ENCODE data around the gene SMOC1.

The SMOC1 gene

GRCh38 chr14:69953266-69953915 lies 74.2 kb downstream of the SMOC1 start:
- no peaks in the 10 kb centered on the region for H3K36me3 ChIP-seq (ENCODE audit: insufficient read depth, low read length)
- no peaks in the 10 kb centered on the region for H3K9me3 ChIP-seq (ENCODE audit: low read length)
- no peak overlapping the region for H3K27ac ChIP-seq (ENCODE audit: low read depth, low read length)
- no peaks in the 10 kb centered on the region for H3K4me1 ChIP-seq (ENCODE audit: insufficient read depth, low read length)
- no peaks in the 10 kb centered on the region for H3K27me3 ChIP-seq (ENCODE audit: control insufficient read depth in 1 of 2, insufficient read depth in 2 of 2, low read length in 2 of 2)
- no peak overlapping the region for H3K9ac ChIP-seq (ENCODE audit: low read length)
- H3K4me3 ChIP-seq (ENCODE audit: low read depth in 1 of 2, low read length in 2 of 2): no peak overlapping the region

GRCh38 chr14:69955855-69956845 lies 76.9 kb downstream of the SMOC1 start:
- no peaks in the 10 kb centered on the region for H3K4me1 ChIP-seq (ENCODE audit: insufficient read depth, low read length)
- H3K9ac ChIP-seq (ENCODE audit: low read length): no peak overlapping the region
- H3K27ac ChIP-seq (ENCODE audit: low read depth, low read length): no peak overlapping the region
- H3K9me3 ChIP-seq (ENCODE audit: low read length): no peaks in the 10 kb centered on the region
- H3K4me3 ChIP-seq (ENCODE audit: low read depth in 1 of 2, low read length in 2 of 2): no peak overlapping the region
- no peaks in the 10 kb centered on the region for H3K36me3 ChIP-seq (ENCODE audit: insufficient read depth, low read length)
- no peaks in the 10 kb centered on the region for H3K27me3 ChIP-seq (ENCODE audit: control insufficient read depth in 1 of 2, insufficient read depth in 2 of 2, low read length in 2 of 2)

GRCh38 chr14:69956970-69957369 lies 77.8 kb downstream of the SMOC1 start:
- H3K36me3 ChIP-seq (ENCODE audit: insufficient read depth, low read length): no peaks in the 10 kb centered on the region
- no peak overlapping the region for H3K27ac ChIP-seq (ENCODE audit: low read depth, low read length)
- no peaks in the 10 kb centered on the region for H3K4me1 ChIP-seq (ENCODE audit: insufficient read depth, low read length)
- no peak overlapping the region for H3K9ac ChIP-seq (ENCODE audit: low read length)
- no peaks in the 10 kb centered on the region for H3K27me3 ChIP-seq (ENCODE audit: control insufficient read depth in 1 of 2, insufficient read depth in 2 of 2, low read length in 2 of 2)
- no peak overlapping the region for H3K4me3 ChIP-seq (ENCODE audit: low read depth in 1 of 2, low read length in 2 of 2)
- no peaks in the 10 kb centered on the region for H3K9me3 ChIP-seq (ENCODE audit: low read length)

GRCh38 chr14:69957986-69958385 lies 78.8 kb downstream of the SMOC1 start:
- H3K4me3 ChIP-seq (ENCODE audit: low read depth in 1 of 2, low read length in 2 of 2): no peak overlapping the region
- no peaks in the 10 kb centered on the region for H3K9me3 ChIP-seq (ENCODE audit: low read length)
- no peaks in the 10 kb centered on the region for H3K4me1 ChIP-seq (ENCODE audit: insufficient read depth, low read length)
- H3K9ac ChIP-seq (ENCODE audit: low read length): no peak overlapping the region
- no peaks in the 10 kb centered on the region for H3K36me3 ChIP-seq (ENCODE audit: insufficient read depth, low read length)
- H3K27ac ChIP-seq (ENCODE audit: low read depth, low read length): no peak overlapping the region
- no peaks in the 10 kb centered on the region for H3K27me3 ChIP-seq (ENCODE audit: control insufficient read depth in 1 of 2, insufficient read depth in 2 of 2, low read length in 2 of 2)

- Histone ChIP-seq H3K4me1 (ENCODE audit: insufficient read depth, low read length) (no peaks in the 10 kb centered on the region), H3K27me3 (ENCODE audit: control insufficient read depth in 1 of 2, insufficient read depth in 2 of 2, low read length in 2 of 2) (no peaks in the 10 kb centered on the region), H3K36me3 (ENCODE audit: insufficient read depth, low read length) (no peaks in the 10 kb centered on the region), H3K4me3 (ENCODE audit: low read depth in 1 of 2, low read length in 2 of 2) (no peak overlapping the region), H3K27ac (ENCODE audit: low read depth, low read length) (no peak overlapping the region), H3K9ac (ENCODE audit: low read length) (no peak overlapping the region), H3K9me3 (ENCODE audit: low read length) (no peaks in the 10 kb centered on the region)
Observed at GRCh38 chr14:69959136-69959535, 79.9 kb downstream of the SMOC1 start.

GRCh38 chr14:69960296-69960695 lies 81.1 kb downstream of the SMOC1 start:
- Histone ChIP-seq H3K36me3 (ENCODE audit: insufficient read depth, low read length) (no peaks in the 10 kb centered on the region), H3K4me1 (ENCODE audit: insufficient read depth, low read length) (no peaks in the 10 kb centered on the region), H3K9me3 (ENCODE audit: low read length) (no peaks in the 10 kb centered on the region), H3K27ac (ENCODE audit: low read depth, low read length) (no peak overlapping the region), H3K27me3 (ENCODE audit: control insufficient read depth in 1 of 2, insufficient read depth in 2 of 2, low read length in 2 of 2) (no peaks in the 10 kb centered on the region), H3K9ac (ENCODE audit: low read length) (no peak overlapping the region), H3K4me3 (ENCODE audit: low read depth in 1 of 2, low read length in 2 of 2) (no peak overlapping the region)

- Histone ChIP-seq H3K36me3 (ENCODE audit: insufficient read depth, low read length) (no peaks in the 10 kb centered on the region), H3K27ac (ENCODE audit: low read depth, low read length) (no peak overlapping the region), H3K4me1 (ENCODE audit: insufficient read depth, low read length) (no peaks in the 10 kb centered on the region), H3K27me3 (ENCODE audit: control insufficient read depth in 1 of 2, insufficient read depth in 2 of 2, low read length in 2 of 2) (no peaks in the 10 kb centered on the region), H3K9me3 (ENCODE audit: low read length) (no peaks in the 10 kb centered on the region), H3K9ac (ENCODE audit: low read length) (no peak overlapping the region), H3K4me3 (ENCODE audit: low read depth in 1 of 2, low read length in 2 of 2) (no peak overlapping the region)
Observed at GRCh38 chr14:69963966-69964365, 84.8 kb downstream of the SMOC1 start.

- no peaks in the 10 kb centered on the region for H3K9me3 ChIP-seq (ENCODE audit: low read length)
- no peak overlapping the region for H3K27ac ChIP-seq (ENCODE audit: low read depth, low read length)
Observed at GRCh38 chr14:69964841-69965240, 85.6 kb downstream of the SMOC1 start.

GRCh38 chr14:69968132-69968531 lies 88.9 kb downstream of the SMOC1 start:
- no peak overlapping the region for H3K4me3 ChIP-seq (ENCODE audit: low read depth in 1 of 2, low read length in 2 of 2)
- no peaks in the 10 kb centered on the region for H3K27me3 ChIP-seq (ENCODE audit: control insufficient read depth in 1 of 2, insufficient read depth in 2 of 2, low read length in 2 of 2)
- H3K9ac ChIP-seq (ENCODE audit: low read length): no peak overlapping the region
- no peak overlapping the region for H3K27ac ChIP-seq (ENCODE audit: low read depth, low read length)
- H3K36me3 ChIP-seq (ENCODE audit: insufficient read depth, low read length): no peaks in the 10 kb centered on the region
- H3K4me1 ChIP-seq (ENCODE audit: insufficient read depth, low read length): no peaks in the 10 kb centered on the region
- no peaks in the 10 kb centered on the region for H3K9me3 ChIP-seq (ENCODE audit: low read length)

More at GRCh38 chr14:69964841-69965240, 85.6 kb downstream of the SMOC1 start:
- H3K9ac ChIP-seq (ENCODE audit: low read length): no peak overlapping the region
- H3K36me3 ChIP-seq (ENCODE audit: insufficient read depth, low read length): no peaks in the 10 kb centered on the region
- no peak overlapping the region for H3K4me3 ChIP-seq (ENCODE audit: low read depth in 1 of 2, low read length in 2 of 2)
- no peaks in the 10 kb centered on the region for H3K27me3 ChIP-seq (ENCODE audit: control insufficient read depth in 1 of 2, insufficient read depth in 2 of 2, low read length in 2 of 2)
- H3K4me1 ChIP-seq (ENCODE audit: insufficient read depth, low read length): no peaks in the 10 kb centered on the region

- Histone ChIP-seq H3K36me3 (ENCODE audit: insufficient read depth, low read length) (no peaks in the 10 kb centered on the region), H3K27me3 (ENCODE audit: control insufficient read depth in 1 of 2, insufficient read depth in 2 of 2, low read length in 2 of 2) (no peaks in the 10 kb centered on the region), H3K9ac (ENCODE audit: low read length) (no peak overlapping the region), H3K27ac (ENCODE audit: low read depth, low read length) (no peak overlapping the region), H3K4me1 (ENCODE audit: insufficient read depth, low read length) (no peaks in the 10 kb centered on the region), H3K4me3 (ENCODE audit: low read depth in 1 of 2, low read length in 2 of 2) (no peak overlapping the region), H3K9me3 (ENCODE audit: low read length) (no peaks in the 10 kb centered on the region)
Observed at GRCh38 chr14:69968681-69969080, 89.5 kb downstream of the SMOC1 start.

- Histone ChIP-seq H3K27ac (ENCODE audit: low read depth, low read length) (no peak overlapping the region), H3K27me3 (ENCODE audit: control insufficient read depth in 1 of 2, insufficient read depth in 2 of 2, low read length in 2 of 2) (no peaks in the 10 kb centered on the region), H3K36me3 (ENCODE audit: insufficient read depth, low read length) (no peaks in the 10 kb centered on the region), H3K4me3 (ENCODE audit: low read depth in 1 of 2, low read length in 2 of 2) (no peak overlapping the region), H3K9me3 (ENCODE audit: low read length) (no peaks in the 10 kb centered on the region), H3K4me1 (ENCODE audit: insufficient read depth, low read length) (no peaks in the 10 kb centered on the region), H3K9ac (ENCODE audit: low read length) (no peak overlapping the region)
Observed at GRCh38 chr14:69972755-69973154, 93.5 kb downstream of the SMOC1 start.
